Naive B cell (primary cell): ENCODE results near the gene RAD51B. TPM values are rescaled to one million over a fixed set of nuclear protein-coding genes. Genes with fewer than 3 reads are reported as not detected.
"Not testable (repeated sequence)": the region's sequence is repeated elsewhere in the genome, so short reads cannot be mapped to it uniquely, and the experiment has no call there.

ENCODE experiments used
- ATAC-seq, 2 donors: fragments of 150-1000 bp; cut with Tn5 transposase; 2 replicates each; pipeline ENCODE4 v1.10.0; 2021; ENCODE audit warnings: low read depth in 2 of 2, mild to moderate bottlenecking in 2 of 2, moderate library complexity in 2 of 2
- DNase-seq: peaks from one replicate; pipeline ENCODE4 v3.0.0; 2022
- H3K27ac Mint-ChIP-seq, 6 donors: one replicate each; pipeline ENCODE4 v1.8.0; 2020 to 2022; ENCODE audit warnings: mild to moderate bottlenecking in 6 of 6, mixed read lengths in 6 of 6, moderate library complexity in 5 of 6, inconsistent platforms in 2 of 6
- H3K27me3 Mint-ChIP-seq, 3 donors: one replicate each; pipeline ENCODE4 v1.8.0; 2021 to 2022; ENCODE audit warnings: mixed read lengths in 3 of 3, mild to moderate bottlenecking in 1 of 3
- H3K36me3 Mint-ChIP-seq, 2 donors: one replicate each; pipeline ENCODE4 v1.8.0; 2020 to 2022; ENCODE audit warnings: mixed read lengths in 2 of 2, inconsistent platforms in 1 of 2, mild to moderate bottlenecking in 1 of 2
- H3K4me1 Mint-ChIP-seq, 3 donors: one replicate each; pipeline ENCODE4 v1.8.0; 2020 to 2022; ENCODE audit warnings: mixed read lengths in 3 of 3, inconsistent platforms in 1 of 3, mild to moderate bottlenecking in 1 of 3, moderate library complexity in 1 of 3
- H3K4me3 Mint-ChIP-seq, 8 donors: one replicate each; pipeline ENCODE4 v1.8.0; 2020 to 2022; ENCODE audit warnings: mild to moderate bottlenecking in 8 of 8, mixed read lengths in 8 of 8, moderate library complexity in 8 of 8, inconsistent platforms in 2 of 8
- H3K9me3 Mint-ChIP-seq, 7 donors: one replicate each; pipeline ENCODE4 v1.8.0; 2020 to 2022; ENCODE audit warnings: mixed read lengths in 7 of 7, mild to moderate bottlenecking in 5 of 7, inconsistent platforms in 2 of 7, moderate library complexity in 1 of 7
- polyA plus RNA-seq, 6 donors: library from polyadenylated mRNA; unstranded; fragments of 300-500 nt; fragmentation: Illumina TruSeq; gene quantifications; one replicate each; pipeline ENCODE4 v1.2.3, GENCODE V29; 2021; ENCODE audit warnings: low read depth in 6 of 6

The RAD51B gene
- polyA plus RNA-seq, 6 donors from 2014 or later: 27.4 to 37.2 (median 31.8) TPM

GRCh38 chr14:68208626-68209317, 389.2 kb downstream of the RAD51B start:
- no peaks in the 10 kb centered on the region for H3K36me3 Mint-ChIP-seq
- H3K27me3 Mint-ChIP-seq: no peaks in the 10 kb centered on the region
- DNase-seq (no peak), ATAC-seq (no peak)
- H3K27ac Mint-ChIP-seq: peak overlapping the region in 3 of 6 donors; percentile 27 to 71 (median 53)
- H3K4me3 Mint-ChIP-seq: peak overlapping the region in 2 of 8 donors; percentile 20 to 45
- H3K4me1 Mint-ChIP-seq: peaks cover 17 to 31% (median 26%) of the 10 kb centered on the region in 3 donors
- H3K9me3 Mint-ChIP-seq: no peaks in the 10 kb centered on the region

- Mint-ChIP-seq H3K4me3 (peak overlapping the region; percentile 57 to 87 (median 72)), H3K27me3 (no peaks in the 10 kb centered on the region), H3K27ac (peak overlapping the region; percentile 67 to 94 (median 86)), H3K4me1 (peaks cover 25 to 41% (median 34%) of the 10 kb centered on the region in 3 donors), H3K36me3 (no peaks in the 10 kb centered on the region), H3K9me3 (no peaks in the 10 kb centered on the region)
- peak; percentile 71 to 77 for ATAC-seq
- DNase-seq: peak; percentile 65
Observed at GRCh38 chr14:68210729-68211299, 391.2 kb downstream of the RAD51B start.

- Mint-ChIP-seq H3K27ac (peak overlapping the region in 5 of 6 donors; percentile 67 to 94 (median 89)), H3K36me3 (no peaks in the 10 kb centered on the region), H3K27me3 (no peaks in the 10 kb centered on the region), H3K4me3 (peak overlapping the region in 4 of 8 donors; percentile 71 to 87 (median 74)), H3K4me1 (peaks cover 28 to 45% (median 36%) of the 10 kb centered on the region in 3 donors), H3K9me3 (no peaks in the 10 kb centered on the region)
- DNase-seq (no peak), ATAC-seq (no peak)
Observed at GRCh38 chr14:68211421-68211820, 391.8 kb downstream of the RAD51B start.

- DNase-seq (no peak), ATAC-seq (no peak)
- Mint-ChIP-seq H3K4me3 (no peak overlapping the region), H3K4me1 (peaks cover 30 to 46% (median 36%) of the 10 kb centered on the region in 3 donors), H3K9me3 (no peaks in the 10 kb centered on the region), H3K27me3 (no peaks in the 10 kb centered on the region), H3K27ac (peak overlapping the region in 2 of 6 donors; percentile 7 to 67), H3K36me3 (no peaks in the 10 kb centered on the region)
Observed at GRCh38 chr14:68211886-68212285, 392.3 kb downstream of the RAD51B start.

GRCh38 chr14:68212361-68212760, 392.8 kb downstream of the RAD51B start:
- DNase-seq (no peak), ATAC-seq (no peak)
- no peaks in the 10 kb centered on the region for H3K9me3 Mint-ChIP-seq
- no peaks in the 10 kb centered on the region for H3K36me3 Mint-ChIP-seq
- H3K27me3 Mint-ChIP-seq: no peaks in the 10 kb centered on the region
- peaks cover 33 to 50% (median 36%) of the 10 kb centered on the region in 3 donors for H3K4me1 Mint-ChIP-seq
- H3K27ac Mint-ChIP-seq: peak overlapping the region in 1 of 6 donors; percentile 3
- H3K4me3 Mint-ChIP-seq: no peak overlapping the region

- Mint-ChIP-seq H3K27me3 (no peaks in the 10 kb centered on the region), H3K9me3 (no peaks in the 10 kb centered on the region), H3K27ac (peak overlapping the region in 2 of 6 donors; percentile 29 to 39), H3K4me3 (no peak overlapping the region), H3K36me3 (no peaks in the 10 kb centered on the region), H3K4me1 (peaks cover 28 to 43% (median 30%) of the 10 kb centered on the region in 3 donors)
- ATAC-seq: no peak
- DNase-seq: no peak
Observed at GRCh38 chr14:68214431-68214830, 394.9 kb downstream of the RAD51B start.

GRCh38 chr14:68215629-68216028, 396.1 kb downstream of the RAD51B start:
- peak; percentile 76 to 81 for ATAC-seq
- H3K27me3 Mint-ChIP-seq: no peaks in the 10 kb centered on the region
- H3K4me1 Mint-ChIP-seq: peaks cover 25 to 33% (median 27%) of the 10 kb centered on the region in 3 donors
- peak overlapping the region; percentile 22 to 95 (median 80) for H3K27ac Mint-ChIP-seq
- peak overlapping the region in 3 of 8 donors; percentile 3 to 73 (median 36) for H3K4me3 Mint-ChIP-seq
- H3K36me3 Mint-ChIP-seq: no peaks in the 10 kb centered on the region
- DNase-seq: peak; percentile 64
- peaks cover 0 to 5% (median 0%) of the 10 kb centered on the region in 7 donors for H3K9me3 Mint-ChIP-seq

GRCh38 chr14:68216079-68216478, 396.5 kb downstream of the RAD51B start:
- no peaks in the 10 kb centered on the region for H3K27me3 Mint-ChIP-seq
- no peak overlapping the region for H3K4me3 Mint-ChIP-seq
- peak overlapping the region in 1 of 6 donors; percentile 95 for H3K27ac Mint-ChIP-seq
- ATAC-seq (no peak), DNase-seq (no peak)
- peaks cover 0 to 5% (median 0%) of the 10 kb centered on the region in 7 donors for H3K9me3 Mint-ChIP-seq
- H3K4me1 Mint-ChIP-seq: peaks cover 20 to 28% (median 22%) of the 10 kb centered on the region in 3 donors
- no peaks in the 10 kb centered on the region for H3K36me3 Mint-ChIP-seq

- DNase-seq: no peak
- Mint-ChIP-seq H3K4me3 (no peak overlapping the region), H3K27me3 (no peaks in the 10 kb centered on the region)
Observed at GRCh38 chr14:68216957-68217356, 397.4 kb downstream of the RAD51B start.

GRCh38 chr14:68217791-68218340, 398.3 kb downstream of the RAD51B start:
- Mint-ChIP-seq H3K4me1 (peaks cover 10 to 19% (median 17%) of the 10 kb centered on the region in 3 donors), H3K27ac (no peak overlapping the region), H3K4me3 (no peak overlapping the region), H3K9me3 (peaks cover 0 to 15% (median 6%) of the 10 kb centered on the region in 7 donors), H3K36me3 (peaks cover 0 to 9% of the 10 kb centered on the region in 2 donors), H3K27me3 (no peaks in the 10 kb centered on the region)
- no peak for ATAC-seq
- DNase-seq: no peak

More at GRCh38 chr14:68216957-68217356, 397.4 kb downstream of the RAD51B start:
- ATAC-seq: no peak
- H3K27ac Mint-ChIP-seq: peak overlapping the region in 1 of 6 donors; percentile 26
- H3K9me3 Mint-ChIP-seq: peaks cover 0 to 11% (median 6%) of the 10 kb centered on the region in 7 donors
- H3K4me1 Mint-ChIP-seq: peaks cover 12 to 22% (median 18%) of the 10 kb centered on the region in 3 donors
- H3K36me3 Mint-ChIP-seq: peaks cover 0 to 8% of the 10 kb centered on the region in 2 donors

- Mint-ChIP-seq H3K27me3 (no peaks in the 10 kb centered on the region), H3K4me3 (no peak overlapping the region), H3K36me3 (peaks cover 0 to 9% of the 10 kb centered on the region in 2 donors), H3K9me3 (peaks cover 0 to 15% (median 6%) of the 10 kb centered on the region in 7 donors), H3K4me1 (peaks cover 10 to 19% (median 17%) of the 10 kb centered on the region in 3 donors), H3K27ac (no peak overlapping the region)
- ATAC-seq: no peak
- no peak for DNase-seq
Observed at GRCh38 chr14:68219407-68219806, 399.8 kb downstream of the RAD51B start.

GRCh38 chr14:68221046-68221445, 401.5 kb downstream of the RAD51B start:
- peaks cover 0 to 15% (median 6%) of the 10 kb centered on the region in 7 donors for H3K9me3 Mint-ChIP-seq
- H3K36me3 Mint-ChIP-seq, H3K27ac Mint-ChIP-seq, DNase-seq, H3K27me3 Mint-ChIP-seq, ATAC-seq, H3K4me1 Mint-ChIP-seq, H3K4me3 Mint-ChIP-seq: not testable (repeated sequence)

- Mint-ChIP-seq H3K4me1 (peaks cover 0 to 2% (median under 1%) of the 10 kb centered on the region in 3 donors), H3K27me3 (no peaks in the 10 kb centered on the region), H3K9me3 (peaks cover 0 to 15% (median 6%) of the 10 kb centered on the region in 7 donors), H3K36me3 (peaks cover 0 to 9% of the 10 kb centered on the region in 2 donors), H3K27ac (no peak overlapping the region), H3K4me3 (no peak overlapping the region)
- no peak for ATAC-seq
- no peak for DNase-seq
Observed at GRCh38 chr14:68222154-68222553, 402.6 kb downstream of the RAD51B start.
